Measurements from ENCODE around the gene PDE6D.

DNA sequence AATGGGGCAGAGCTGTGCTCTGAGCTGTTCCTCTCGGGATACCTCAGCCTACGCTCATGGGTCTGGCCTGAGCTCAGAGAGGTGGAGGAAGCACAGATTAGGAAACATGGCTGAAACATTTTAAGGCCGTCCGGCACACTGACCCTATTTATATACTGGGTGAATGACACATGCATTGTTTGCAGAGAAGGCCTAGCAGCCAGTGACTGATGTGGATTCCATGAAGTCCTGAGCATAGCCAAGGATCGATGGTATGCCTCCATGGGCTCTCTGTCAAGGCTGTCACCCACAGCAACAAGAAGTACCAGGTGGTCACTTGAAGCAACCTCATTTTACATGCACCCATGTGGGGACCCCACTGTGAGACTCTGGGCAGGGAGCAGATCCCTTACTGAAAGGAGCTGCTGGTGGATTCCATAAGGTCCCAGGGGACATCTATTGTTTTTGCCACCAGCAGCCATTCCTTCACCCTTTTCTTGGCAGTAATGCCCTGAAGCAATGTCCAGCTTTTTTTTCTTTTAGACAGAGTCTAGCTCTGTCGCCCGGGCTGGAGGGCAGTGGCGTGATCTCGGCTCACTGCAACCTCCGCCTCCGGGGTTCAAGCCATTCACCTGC is 64.3 kb downstream of the PDE6D start:
- TF ChIP-seq SP1 (IDR thresholded peaks at IDR 0.05) (no peak), FOXA1 (IDR thresholded peaks at IDR 0.05) (no peak), HDGF (IDR thresholded peaks at IDR 0.05; ENCODE audit: borderline replicate concordance) (no peak), FOXK2 (IDR thresholded peaks at IDR 0.05) (no peak), SUZ12 (IDR thresholded peaks at IDR 0.05) (no peak), BHLHE40 (IDR thresholded peaks at IDR 0.05; ENCODE audit: borderline replicate concordance) (no peak), LEF1 (IDR thresholded peaks at IDR 0.05; ENCODE audit: borderline replicate concordance) (no peak), ELF4 (IDR thresholded peaks at IDR 0.05) (no peak), CTBP1 (IDR thresholded peaks at IDR 0.05; ENCODE audit: borderline replicate concordance) (no peak), FOXM1 (IDR thresholded peaks at IDR 0.05; ENCODE audit: borderline replicate concordance) (no peak), NFRKB (IDR thresholded peaks at IDR 0.05) (no peak), ZNF384 (IDR thresholded peaks at IDR 0.05) (no peak)
- TF ChIP-seq, protein P1, sequence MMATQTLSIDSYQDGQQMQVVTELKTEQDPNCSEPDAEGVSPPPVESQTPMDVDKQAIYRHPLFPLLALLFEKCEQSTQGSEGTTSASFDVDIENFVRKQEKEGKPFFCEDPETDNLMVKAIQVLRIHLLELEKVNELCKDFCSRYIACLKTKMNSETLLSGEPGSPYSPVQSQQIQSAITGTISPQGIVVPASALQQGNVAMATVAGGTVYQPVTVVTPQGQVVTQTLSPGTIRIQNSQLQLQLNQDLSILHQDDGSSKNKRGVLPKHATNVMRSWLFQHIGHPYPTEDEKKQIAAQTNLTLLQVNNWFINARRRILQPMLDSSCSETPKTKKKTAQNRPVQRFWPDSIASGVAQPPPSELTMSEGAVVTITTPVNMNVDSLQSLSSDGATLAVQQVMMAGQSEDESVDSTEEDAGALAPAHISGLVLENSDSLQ (IDR thresholded peaks at IDR 0.05) = no peak
